HG02943 (cell line): ENCODE data around the gene CILP.
"Not testable (repeated sequence)": the region's sequence is repeated elsewhere in the genome, so short reads cannot be mapped to it uniquely, and the experiment has no call there.

Experiments used
- ATAC-seq: cut with Tn5 transposase; IDR thresholded peaks from one replicate; pipeline ENCODE4 v1.9.1; 2021; ENCODE audit warnings: mild to moderate bottlenecking, low read depth, moderate library complexity; ENCODE audit not compliant: unreplicated experiment

Gene CILP, protein sequence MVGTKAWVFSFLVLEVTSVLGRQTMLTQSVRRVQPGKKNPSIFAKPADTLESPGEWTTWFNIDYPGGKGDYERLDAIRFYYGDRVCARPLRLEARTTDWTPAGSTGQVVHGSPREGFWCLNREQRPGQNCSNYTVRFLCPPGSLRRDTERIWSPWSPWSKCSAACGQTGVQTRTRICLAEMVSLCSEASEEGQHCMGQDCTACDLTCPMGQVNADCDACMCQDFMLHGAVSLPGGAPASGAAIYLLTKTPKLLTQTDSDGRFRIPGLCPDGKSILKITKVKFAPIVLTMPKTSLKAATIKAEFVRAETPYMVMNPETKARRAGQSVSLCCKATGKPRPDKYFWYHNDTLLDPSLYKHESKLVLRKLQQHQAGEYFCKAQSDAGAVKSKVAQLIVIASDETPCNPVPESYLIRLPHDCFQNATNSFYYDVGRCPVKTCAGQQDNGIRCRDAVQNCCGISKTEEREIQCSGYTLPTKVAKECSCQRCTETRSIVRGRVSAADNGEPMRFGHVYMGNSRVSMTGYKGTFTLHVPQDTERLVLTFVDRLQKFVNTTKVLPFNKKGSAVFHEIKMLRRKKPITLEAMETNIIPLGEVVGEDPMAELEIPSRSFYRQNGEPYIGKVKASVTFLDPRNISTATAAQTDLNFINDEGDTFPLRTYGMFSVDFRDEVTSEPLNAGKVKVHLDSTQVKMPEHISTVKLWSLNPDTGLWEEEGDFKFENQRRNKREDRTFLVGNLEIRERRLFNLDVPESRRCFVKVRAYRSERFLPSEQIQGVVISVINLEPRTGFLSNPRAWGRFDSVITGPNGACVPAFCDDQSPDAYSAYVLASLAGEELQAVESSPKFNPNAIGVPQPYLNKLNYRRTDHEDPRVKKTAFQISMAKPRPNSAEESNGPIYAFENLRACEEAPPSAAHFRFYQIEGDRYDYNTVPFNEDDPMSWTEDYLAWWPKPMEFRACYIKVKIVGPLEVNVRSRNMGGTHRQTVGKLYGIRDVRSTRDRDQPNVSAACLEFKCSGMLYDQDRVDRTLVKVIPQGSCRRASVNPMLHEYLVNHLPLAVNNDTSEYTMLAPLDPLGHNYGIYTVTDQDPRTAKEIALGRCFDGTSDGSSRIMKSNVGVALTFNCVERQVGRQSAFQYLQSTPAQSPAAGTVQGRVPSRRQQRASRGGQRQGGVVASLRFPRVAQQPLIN

DNA sequence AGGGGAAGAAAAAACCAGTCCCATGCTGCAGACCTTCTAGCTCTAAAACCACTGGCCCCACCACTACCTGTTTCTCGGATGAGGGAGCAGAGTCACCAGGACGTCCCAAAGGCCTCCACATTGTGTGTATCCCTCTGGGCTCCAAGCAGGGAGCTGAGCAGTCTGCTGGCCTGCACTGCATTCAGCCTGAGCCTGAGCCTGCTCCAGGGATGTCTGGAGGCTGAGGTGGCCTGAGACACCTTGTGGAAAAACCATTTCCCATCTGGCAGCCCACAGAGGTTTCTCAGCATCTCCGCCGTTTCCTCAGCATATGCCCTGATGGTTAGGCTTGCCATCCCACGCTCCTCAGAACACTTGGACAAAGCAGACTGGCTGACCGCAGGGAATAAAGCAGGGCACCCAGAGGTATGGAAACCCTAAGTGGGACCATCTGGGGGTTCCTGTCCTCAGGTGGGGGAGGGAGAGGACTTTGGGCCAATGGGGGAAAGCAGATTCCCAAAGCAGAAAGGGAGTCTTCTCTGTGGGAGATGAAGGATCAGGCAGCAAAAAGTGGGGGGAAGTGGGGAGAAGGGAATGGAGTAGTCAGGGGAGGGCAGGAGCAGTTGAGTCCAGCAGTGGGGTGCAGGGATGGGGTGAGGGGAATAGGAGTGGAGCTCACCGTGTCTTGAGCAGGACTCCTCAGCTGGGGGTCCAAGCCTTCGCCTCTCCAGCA is at the start of gene CILP:
Gene CILP, minus strand, starts transcription at position 704 of the 712 bp plus-strand sequence. CDS start 1,718 bp downstream, outside the sequence.
- no peak for ATAC-seq

GRCh38 chr15:65260968-65261367 is 49.7 kb upstream of the CILP start:
- no peak for ATAC-seq

DNA sequence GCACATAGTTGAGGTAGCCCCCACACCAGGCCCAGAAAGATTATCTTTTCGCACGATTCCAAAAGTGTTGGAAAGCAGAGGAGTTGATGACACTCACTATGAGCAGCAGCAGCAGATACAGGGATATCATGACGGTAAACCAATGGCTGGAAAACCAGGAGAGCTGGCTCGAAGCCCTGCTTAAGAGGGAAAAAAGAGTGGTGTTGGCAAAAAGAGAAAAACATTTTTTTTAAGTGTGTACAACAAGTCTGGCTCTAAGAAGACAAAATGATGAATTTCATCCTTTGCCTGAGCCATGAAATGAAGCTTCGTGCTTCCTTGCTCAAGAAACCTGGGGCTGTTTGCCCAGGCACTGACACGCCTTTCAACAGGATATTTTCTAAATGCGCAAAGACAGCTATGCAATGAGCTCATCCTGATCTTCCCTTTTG is 48.1 kb upstream of the CILP start:
- no peak for ATAC-seq

DNA sequence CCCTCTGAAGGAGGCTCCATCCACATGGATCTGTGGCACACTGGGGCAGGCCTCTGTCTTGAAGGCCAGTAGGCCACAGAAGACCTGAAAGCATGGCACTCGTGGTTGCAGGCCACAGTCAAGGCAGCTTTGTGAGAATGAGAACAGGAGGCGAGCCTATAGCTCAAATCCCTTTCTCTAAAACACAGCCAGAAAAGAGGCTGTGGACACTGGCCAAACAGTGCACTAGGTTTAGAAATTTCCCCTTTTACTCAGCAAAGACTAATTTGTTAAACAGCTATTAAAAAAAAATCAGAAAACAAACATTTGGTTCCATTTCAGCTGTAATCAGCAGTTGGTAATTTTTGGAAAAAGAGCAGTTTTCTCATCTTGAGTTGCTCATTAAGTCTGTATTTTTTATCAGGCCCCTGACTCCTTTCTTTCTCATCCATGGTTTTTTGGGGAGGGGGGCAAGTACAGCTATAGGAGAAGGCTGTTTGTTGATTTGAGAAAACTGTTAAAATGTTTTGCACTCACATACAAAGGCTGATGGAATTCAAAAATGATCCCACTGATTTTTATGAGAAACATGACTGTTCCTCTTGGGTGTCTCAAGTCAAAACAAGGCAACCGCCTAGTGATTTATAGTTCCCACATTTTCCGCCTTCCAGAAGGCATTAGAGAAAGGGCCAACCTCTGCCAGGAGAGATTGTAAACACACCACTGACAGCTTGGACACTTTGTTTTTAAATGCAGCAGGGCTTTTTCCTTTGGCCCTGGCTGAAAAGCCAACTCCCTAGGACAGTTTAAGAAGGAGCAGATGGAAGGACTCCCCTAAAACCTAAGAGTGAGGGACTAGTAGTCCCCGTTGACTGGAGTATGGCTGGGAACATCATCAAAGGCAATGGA is 47.3 kb upstream of the CILP start:
- no peak for ATAC-seq

- no peak for ATAC-seq
These were observed 44.3 kb upstream of the CILP start for GRCh38 chr15:65255486-65256140.

GRCh38 chr15:65254758-65255157 is 43.5 kb upstream of the CILP start:
- no peak for ATAC-seq

DNA sequence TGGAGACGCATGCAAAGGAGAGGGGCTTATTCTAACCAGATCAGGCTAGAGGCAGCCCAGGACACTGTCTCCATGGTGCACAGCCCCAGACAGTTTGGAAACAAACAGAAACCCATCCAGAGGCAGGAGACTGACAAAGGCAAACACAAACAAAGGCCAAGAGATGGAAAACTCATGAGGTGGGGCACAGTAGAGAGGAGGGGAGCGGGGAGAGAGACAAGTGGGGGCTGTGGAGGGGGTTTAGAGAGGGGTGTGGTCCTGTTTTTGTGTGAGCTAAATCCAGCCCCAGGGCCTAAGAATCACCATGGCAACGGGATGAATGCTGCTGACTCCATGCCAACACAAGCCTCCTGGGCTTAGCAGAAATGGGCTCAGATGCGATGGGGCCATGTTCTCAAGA is 43.1 kb upstream of the CILP start:
- ATAC-seq: no peak

GRCh38 chr15:65249641-65250040 is 38.4 kb upstream of the CILP start:
- no peak for ATAC-seq

DNA sequence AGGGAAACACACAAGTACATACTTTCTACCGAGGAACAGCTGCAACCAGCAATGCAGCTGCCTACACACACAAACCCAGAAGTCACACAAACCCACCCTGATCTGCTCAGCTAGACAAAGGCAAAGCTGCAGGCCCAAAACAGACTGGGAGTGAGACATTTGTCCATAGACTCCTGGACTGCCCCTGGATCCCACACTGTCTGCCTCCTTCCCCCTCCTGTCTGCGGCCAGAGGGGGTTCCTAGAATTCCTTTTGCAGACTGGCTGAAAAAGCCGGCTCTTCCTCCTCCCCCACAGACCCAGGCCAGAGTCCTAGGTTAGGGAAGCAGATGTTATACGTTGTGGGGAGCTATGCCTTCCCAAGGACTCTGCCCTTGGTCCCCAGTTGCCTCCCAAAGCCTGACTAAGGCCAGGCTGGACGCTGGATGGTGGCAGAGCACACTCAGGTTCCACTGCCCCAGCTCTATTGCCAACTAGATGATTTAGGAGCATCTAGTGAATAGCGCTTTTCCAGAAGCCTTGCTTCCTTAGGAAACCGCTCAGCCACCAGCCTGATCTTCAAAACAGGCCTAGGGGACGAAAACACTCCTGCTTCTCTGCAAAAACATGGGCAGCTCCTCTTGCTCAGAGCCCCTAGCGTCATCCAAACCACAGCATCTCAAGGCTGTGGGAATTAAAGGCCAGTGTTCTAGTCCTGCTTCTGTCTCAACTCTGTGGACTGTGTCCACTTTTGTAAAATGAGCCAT is 37.4 kb upstream of the CILP start:
- no peak for ATAC-seq

- no peak for ATAC-seq
These were observed 35.7 kb upstream of the CILP start for GRCh38 chr15:65246939-65247338.

DNA sequence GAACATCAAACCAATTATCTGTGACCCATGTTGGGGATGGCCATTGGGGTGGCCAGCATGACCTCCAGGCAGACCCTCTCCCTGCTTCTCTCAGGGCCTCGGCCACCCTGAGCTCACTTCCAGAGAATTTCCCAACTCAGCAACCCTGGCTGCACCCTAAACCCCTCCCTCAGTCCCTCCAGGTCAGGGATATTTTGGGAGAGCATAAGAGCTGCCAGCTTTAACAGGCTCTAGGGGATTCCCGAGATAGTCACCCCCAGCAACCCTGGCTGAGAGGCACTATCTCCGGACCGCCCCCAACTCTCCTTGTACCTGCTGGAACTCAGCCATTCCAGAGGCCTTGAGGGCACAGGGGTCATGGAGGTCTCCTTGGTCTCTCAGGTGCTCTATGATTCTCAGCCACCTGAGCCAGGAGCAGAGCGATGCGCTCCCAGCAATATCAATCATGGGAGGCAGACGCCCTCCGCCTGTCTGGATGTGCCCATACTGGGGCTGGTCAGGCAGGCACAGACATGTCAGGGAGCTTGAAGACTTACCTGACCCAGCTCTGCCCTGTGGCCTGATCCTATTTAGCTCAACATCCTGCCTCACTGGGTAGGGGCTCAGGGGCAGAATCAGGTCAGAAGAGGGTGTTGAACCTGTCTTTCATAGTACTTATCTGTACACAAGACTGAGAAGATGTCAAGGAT is 34.9 kb upstream of the CILP start:
- ATAC-seq: no peak

DNA sequence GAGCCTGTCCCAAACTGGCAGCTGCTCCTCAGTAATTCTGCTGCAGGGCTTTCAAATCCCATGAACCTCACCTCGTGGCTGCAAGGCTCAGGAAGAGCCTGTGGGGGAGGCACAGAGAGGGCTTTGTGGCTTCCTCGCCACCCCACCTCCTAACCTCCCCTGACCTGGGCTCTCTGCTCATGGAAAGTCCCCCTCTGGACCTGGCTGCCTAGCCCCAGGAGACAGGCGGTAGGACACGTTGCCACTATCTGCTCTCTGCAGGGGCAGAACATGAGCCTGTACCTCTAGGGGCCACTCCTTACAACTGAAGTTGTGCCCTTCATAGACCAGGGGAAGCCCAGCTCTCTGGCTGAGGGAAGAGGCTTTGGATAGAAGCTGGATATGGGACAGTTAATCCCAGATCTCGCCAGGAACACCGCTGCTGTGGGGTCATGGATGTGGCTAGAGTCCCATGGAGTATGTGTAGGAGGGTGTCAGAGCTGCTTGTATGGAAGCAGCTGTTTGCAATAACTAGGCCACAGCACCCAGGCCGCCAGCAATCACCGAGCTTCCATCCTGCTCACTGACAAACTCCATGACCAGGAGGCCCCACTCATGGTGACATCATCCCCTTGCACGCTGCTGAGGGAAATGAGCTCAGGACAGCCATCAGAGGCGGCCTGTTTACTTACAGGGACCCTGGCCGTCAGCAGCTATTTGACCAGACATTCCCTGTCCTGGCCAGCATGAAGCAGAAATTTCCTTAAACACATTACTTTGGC is 34.0 kb upstream of the CILP start:
- ATAC-seq: no peak

DNA sequence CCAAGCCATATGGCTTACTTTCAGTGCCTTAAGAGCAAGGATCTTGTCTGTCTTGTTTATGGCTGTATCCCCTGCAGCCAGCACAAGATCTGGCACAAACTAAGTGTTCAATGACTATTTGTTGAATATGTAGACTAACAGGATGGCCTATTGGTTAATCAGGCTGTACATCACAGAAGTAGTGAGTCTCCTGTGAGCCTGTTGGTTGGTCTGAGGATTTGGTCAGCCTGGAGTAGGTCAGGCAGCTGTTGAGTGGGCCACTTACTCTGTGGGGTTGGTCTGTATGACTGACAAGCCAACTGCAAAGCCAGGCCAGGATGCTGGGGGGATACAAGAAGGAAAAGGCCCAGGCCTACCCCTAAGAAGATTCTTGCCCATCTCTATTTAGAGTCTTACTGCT is 33.4 kb upstream of the CILP start:
- no peak for ATAC-seq

DNA sequence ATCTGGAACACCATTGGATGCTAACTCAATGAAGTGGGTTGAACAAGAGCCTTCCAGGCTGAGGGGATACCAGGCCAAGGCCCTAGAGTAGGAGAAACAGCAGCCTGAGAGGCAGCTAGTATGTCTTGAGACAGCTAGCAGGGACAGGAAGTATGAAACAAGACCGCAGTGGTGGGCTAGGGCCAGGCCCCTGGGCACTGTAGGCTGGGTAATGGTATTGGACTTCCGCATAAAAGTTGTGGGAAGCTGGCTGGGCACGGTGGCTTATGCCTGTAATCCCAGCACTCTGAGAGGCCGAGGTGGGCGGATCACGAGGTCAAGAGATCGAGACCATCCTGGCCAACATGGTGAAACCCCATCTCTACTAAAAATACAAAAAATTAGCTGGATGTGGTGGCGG is 25.2 kb upstream of the CILP start:
- ATAC-seq: not testable (repeated sequence)

DNA sequence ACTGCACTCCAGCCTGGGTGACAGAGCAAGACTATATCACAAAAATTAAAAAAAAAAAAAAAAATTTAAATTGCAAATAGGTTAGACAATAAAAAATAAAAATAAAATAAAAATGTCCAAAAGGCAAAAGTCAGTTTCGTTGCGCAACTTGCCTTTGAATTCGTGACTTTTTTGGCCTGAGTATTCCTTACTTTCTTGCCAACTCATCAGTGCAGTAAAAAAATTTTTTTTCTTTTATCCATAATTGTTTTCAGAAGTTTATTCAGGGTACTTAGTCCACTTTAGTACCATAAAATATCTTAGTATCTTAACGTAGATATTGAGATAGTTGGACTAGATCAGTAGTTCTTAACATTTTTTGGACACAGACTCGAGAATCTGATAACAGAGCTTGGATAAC is 22.4 kb upstream of the CILP start:
- no peak for ATAC-seq

- no peak for ATAC-seq
These were observed 21.2 kb upstream of the CILP start for GRCh38 chr15:65232520-65232919.

DNA sequence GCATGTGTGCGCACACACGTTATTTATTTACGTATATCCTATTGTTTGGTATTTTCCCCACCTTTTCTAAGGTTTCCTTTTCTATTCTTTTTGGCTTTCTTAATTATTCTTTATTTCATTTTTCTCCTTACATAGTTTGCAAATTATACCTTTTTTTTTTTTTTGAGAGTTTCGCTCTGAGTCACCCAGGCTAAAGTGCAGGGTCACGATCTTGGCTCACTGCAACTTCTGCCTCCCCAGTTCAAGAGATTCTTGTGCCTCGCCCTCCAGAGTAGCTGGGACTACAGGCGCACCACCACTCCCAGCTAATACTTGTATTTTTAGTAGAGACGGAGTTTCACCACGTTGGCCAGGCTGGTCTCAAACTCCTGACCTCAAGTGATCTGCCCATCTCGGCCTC is 20.0 kb upstream of the CILP start:
- ATAC-seq: no peak
